ENCODE measurements around the gene WDR27.

- TF ChIP-seq CTCF (IDR thresholded peaks at IDR 0.05): no peak
- no peak for TF ChIP-seq POLR2A (IDR thresholded peaks at IDR 0.05)
Observed at GRCh38 chr6:169566961-169567750, 134.7 kb downstream of the WDR27 start.

All from heart left ventricle (tissue), 13 donors.